ENCODE results near the gene BACE2.

DNA sequence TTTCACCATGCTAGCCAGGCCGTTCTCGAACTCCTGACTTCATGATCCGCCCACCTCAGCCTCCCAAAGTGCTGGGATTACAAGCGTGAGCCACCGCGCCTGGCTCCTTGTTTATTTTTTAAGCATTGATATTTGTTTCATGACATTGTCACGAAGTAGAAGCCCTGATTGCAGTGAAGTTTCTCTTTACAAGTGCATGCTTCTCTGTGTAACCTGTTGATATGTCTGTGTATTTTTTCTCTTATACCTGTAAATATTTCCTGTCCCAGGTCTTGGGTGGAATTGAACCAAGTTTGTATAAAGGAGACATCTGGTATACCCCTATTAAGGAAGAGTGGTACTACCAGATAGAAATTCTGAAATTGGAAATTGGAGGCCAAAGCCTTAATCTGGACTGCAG is 75.1 kb downstream of the BACE2 start:
- TF ChIP-seq BHLHE40 (IDR thresholded peaks at IDR 0.05; ENCODE audit: low read depth, low read length) (no peak), NR3C1 (IDR thresholded peaks at IDR 0.05) (no peak), FOSL2 (IDR thresholded peaks at IDR 0.05) (no peak), FOSL2 (CRISPR knock-in tag; IDR thresholded peaks at IDR 0.05) (no peak), HOXA7 (CRISPR knock-in tag; IDR thresholded peaks at IDR 0.05) (no peak), HOXB13 (CRISPR knock-in tag; IDR thresholded peaks at IDR 0.05; ENCODE audit: low read depth) (no peak), CEBPB (IDR thresholded peaks at IDR 0.05) (no peak), RAD21 (conservative IDR thresholded peaks at IDR 0.05 in 1 of 2, IDR thresholded peaks at IDR 0.05 in 1 of 2) (no peak), RFX5 (IDR thresholded peaks at IDR 0.05) (no peak)
- TF ChIP-seq, protein P1, sequence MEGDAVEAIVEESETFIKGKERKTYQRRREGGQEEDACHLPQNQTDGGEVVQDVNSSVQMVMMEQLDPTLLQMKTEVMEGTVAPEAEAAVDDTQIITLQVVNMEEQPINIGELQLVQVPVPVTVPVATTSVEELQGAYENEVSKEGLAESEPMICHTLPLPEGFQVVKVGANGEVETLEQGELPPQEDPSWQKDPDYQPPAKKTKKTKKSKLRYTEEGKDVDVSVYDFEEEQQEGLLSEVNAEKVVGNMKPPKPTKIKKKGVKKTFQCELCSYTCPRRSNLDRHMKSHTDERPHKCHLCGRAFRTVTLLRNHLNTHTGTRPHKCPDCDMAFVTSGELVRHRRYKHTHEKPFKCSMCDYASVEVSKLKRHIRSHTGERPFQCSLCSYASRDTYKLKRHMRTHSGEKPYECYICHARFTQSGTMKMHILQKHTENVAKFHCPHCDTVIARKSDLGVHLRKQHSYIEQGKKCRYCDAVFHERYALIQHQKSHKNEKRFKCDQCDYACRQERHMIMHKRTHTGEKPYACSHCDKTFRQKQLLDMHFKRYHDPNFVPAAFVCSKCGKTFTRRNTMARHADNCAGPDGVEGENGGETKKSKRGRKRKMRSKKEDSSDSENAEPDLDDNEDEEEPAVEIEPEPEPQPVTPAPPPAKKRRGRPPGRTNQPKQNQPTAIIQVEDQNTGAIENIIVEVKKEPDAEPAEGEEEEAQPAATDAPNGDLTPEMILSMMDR (IDR thresholded peaks at IDR 0.05): no peak
- TF ChIP-seq, protein P2, sequence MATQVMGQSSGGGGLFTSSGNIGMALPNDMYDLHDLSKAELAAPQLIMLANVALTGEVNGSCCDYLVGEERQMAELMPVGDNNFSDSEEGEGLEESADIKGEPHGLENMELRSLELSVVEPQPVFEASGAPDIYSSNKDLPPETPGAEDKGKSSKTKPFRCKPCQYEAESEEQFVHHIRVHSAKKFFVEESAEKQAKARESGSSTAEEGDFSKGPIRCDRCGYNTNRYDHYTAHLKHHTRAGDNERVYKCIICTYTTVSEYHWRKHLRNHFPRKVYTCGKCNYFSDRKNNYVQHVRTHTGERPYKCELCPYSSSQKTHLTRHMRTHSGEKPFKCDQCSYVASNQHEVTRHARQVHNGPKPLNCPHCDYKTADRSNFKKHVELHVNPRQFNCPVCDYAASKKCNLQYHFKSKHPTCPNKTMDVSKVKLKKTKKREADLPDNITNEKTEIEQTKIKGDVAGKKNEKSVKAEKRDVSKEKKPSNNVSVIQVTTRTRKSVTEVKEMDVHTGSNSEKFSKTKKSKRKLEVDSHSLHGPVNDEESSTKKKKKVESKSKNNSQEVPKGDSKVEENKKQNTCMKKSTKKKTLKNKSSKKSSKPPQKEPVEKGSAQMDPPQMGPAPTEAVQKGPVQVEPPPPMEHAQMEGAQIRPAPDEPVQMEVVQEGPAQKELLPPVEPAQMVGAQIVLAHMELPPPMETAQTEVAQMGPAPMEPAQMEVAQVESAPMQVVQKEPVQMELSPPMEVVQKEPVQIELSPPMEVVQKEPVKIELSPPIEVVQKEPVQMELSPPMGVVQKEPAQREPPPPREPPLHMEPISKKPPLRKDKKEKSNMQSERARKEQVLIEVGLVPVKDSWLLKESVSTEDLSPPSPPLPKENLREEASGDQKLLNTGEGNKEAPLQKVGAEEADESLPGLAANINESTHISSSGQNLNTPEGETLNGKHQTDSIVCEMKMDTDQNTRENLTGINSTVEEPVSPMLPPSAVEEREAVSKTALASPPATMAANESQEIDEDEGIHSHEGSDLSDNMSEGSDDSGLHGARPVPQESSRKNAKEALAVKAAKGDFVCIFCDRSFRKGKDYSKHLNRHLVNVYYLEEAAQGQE (IDR thresholded peaks at IDR 0.05): no peak
